Body of pancreas (tissue), 4 donors: ENCODE measurements around the gene RBM33. TPM values are rescaled to one million over a fixed set of nuclear protein-coding genes. Genes with fewer than 3 reads are reported as not detected.
"Not testable (repeated sequence)": the region's sequence is repeated elsewhere in the genome, so short reads cannot be mapped to it uniquely, and the experiment has no call there.

ENCODE experiments used
- ATAC-seq: fragments of 150-250 bp; one replicate; pipeline ENCODE4 v1.9.1; 2016
- DNase-seq, 4 donors: peaks; one replicate each; pipeline ENCODE4 v3.0.0-alpha.2; 2019
- H3K27ac ChIP-seq, 4 donors: fragments of 200-600 bp; sonication (generic); 1 replicate in 3 of 4; 2 replicates in 1 of 4; pipeline versions ENCODE4 v1.5.1 to v1.6.1; 2016 to 2019; ENCODE audit warnings: mild to moderate bottlenecking in 1 of 4, mixed read lengths in 1 of 4, moderate library complexity in 1 of 4
- H3K27me3 ChIP-seq, 2 donors: fragments of 200-600 bp; sonication (generic); one replicate each; pipeline ENCODE4 v1.6.0; 2016; ENCODE audit warnings: mild to moderate bottlenecking in 1 of 2
- H3K36me3 ChIP-seq, 2 donors: fragments of 200-600 bp; sonication (generic); replicated peaks in 1 of 2; 2 replicates each; pipeline ENCODE4 v1.5.1; 2016; ENCODE audit warnings: low read depth in 2 of 2; ENCODE audit not compliant: insufficient read depth in 1 of 2
- H3K4me1 ChIP-seq: fragments of 200-600 bp; sonication (generic); one replicate; pipeline ENCODE4 v1.6.0; 2016
- H3K4me3 ChIP-seq, 2 donors: fragments of 200-600 bp; sonication (generic); 1 replicate in 1 of 2; 2 replicates in 1 of 2; pipeline ENCODE4 v1.5.1; 2016 to 2019
- H3K9me3 ChIP-seq, 3 donors: fragments of 200-600 bp; sonication (generic); 1 replicate in 2 of 3; 2 replicates in 1 of 3; pipeline ENCODE4 v1.5.1; 2016
- CTCF ChIP-seq, 7 experiments: fragments of 450-650 bp in 4 of 7; fragments of 200-600 bp in 3 of 7; sonication (generic) in 3 of 7; IDR thresholded peaks; one replicate each; pipeline ENCODE4 v1.5.1; 2016 to 2019; ENCODE audit warnings: antibody characterized with exemption in 7 of 7
- POLR2A ChIP-seq, 3 donors: fragments of 450-650 bp; IDR thresholded peaks; one replicate each; pipeline ENCODE4 v1.6.1; 2016; ENCODE audit warnings: antibody characterized with exemption in 3 of 3, mild to moderate bottlenecking in 2 of 3
- WGBS, 2 donors: methylation state at CpG; one replicate each; pipeline ENCODE4 v1.1.5; 2017; 5-methylcytosine and 5-hydroxymethylcytosine counted together
- intact Hi-C: fragments of 100-400 bp; cut with DNase I; formaldehyde crosslinking; loops from one replicate; pipeline ENCODE4 v1.15.1; 2023
- total RNA-seq, 2 donors: library from RNA; depleted of rRNA; stranded (reverse); fragments of >200 nt; gene quantifications; one replicate each; pipeline ENCODE4 v1.1.0, GENCODE V29; 2016

RBM33 gene
- total RNA-seq, 2 donors from 2014 or later = 30.6 to 78.4 TPM

GRCh38 chr7:155604504-155604997 lies 39.9 kb upstream of the RBM33 start:
- no peak for ATAC-seq
- 76 to 80% methylated on average over 8 of the region's 8 CpGs for WGBS, 2 donors
- TF ChIP-seq CTCF (IDR thresholded peaks at IDR 0.05) = no peak
- TF ChIP-seq POLR2A (IDR thresholded peaks at IDR 0.05) = no peak
- Histone ChIP-seq H3K4me1 (no peaks in the 10 kb centered on the region), H3K4me3 (no peak overlapping the region), H3K9me3 (no peaks in the 10 kb centered on the region), H3K27ac (no peak overlapping the region), H3K36me3 (no peaks in the 10 kb centered on the region), H3K27me3 (no peaks in the 10 kb centered on the region)
- no peak for DNase-seq
- intact Hi-C loops = loop anchor here (5.0 kb wide), 1 partner anchor 133 kb away; no protein-coding TSS in a partner anchor

- 77 to 80% methylated on average over 12 of the region's 12 CpGs for WGBS, 2 donors
- H3K4me1 ChIP-seq = no peaks in the 10 kb centered on the region
- DNase-seq (no peak), ATAC-seq (no peak)
- H3K9me3 ChIP-seq = no peaks in the 10 kb centered on the region
- no peak overlapping the region for H3K27ac ChIP-seq
- H3K36me3 ChIP-seq = no peaks in the 10 kb centered on the region
- no peak overlapping the region for H3K4me3 ChIP-seq
- intact Hi-C loops = no loop called here
- TF ChIP-seq CTCF (IDR thresholded peaks at IDR 0.05) (no peak), POLR2A (IDR thresholded peaks at IDR 0.05) (no peak)
- H3K27me3 ChIP-seq = no peaks in the 10 kb centered on the region
Measured at GRCh38 chr7:155609185-155609584, 35.3 kb upstream of the RBM33 start.

GRCh38 chr7:155610633-155611193 lies 33.7 kb upstream of the RBM33 start:
- WGBS, 2 donors = 45 to 55% methylated on average over 11 of the region's 11 CpGs
- Histone ChIP-seq H3K4me1 (no peaks in the 10 kb centered on the region), H3K27ac (no peak overlapping the region), H3K36me3 (no peaks in the 10 kb centered on the region), H3K9me3 (no peaks in the 10 kb centered on the region), H3K4me3 (no peak overlapping the region), H3K27me3 (no peaks in the 10 kb centered on the region)
- DNase-seq (no peak), ATAC-seq (no peak)
- intact Hi-C loops = no loop called here
- TF ChIP-seq POLR2A (IDR thresholded peaks at IDR 0.05) (no peak), CTCF (IDR thresholded peaks at IDR 0.05) (no peak)

GRCh38 chr7:155611808-155612447 lies 32.5 kb upstream of the RBM33 start:
- Histone ChIP-seq H3K4me3 (no peak overlapping the region), H3K27me3 (no peaks in the 10 kb centered on the region), H3K4me1 (no peaks in the 10 kb centered on the region), H3K36me3 (no peaks in the 10 kb centered on the region), H3K27ac (no peak overlapping the region), H3K9me3 (no peaks in the 10 kb centered on the region)
- ATAC-seq = no peak
- TF ChIP-seq POLR2A (IDR thresholded peaks at IDR 0.05) = no peak
- no peak for DNase-seq
- intact Hi-C loops = no loop called here
- 80 to 82% methylated on average over 9 of the region's 9 CpGs for WGBS, 2 donors

- H3K27ac ChIP-seq = no peak overlapping the region
- H3K9me3 ChIP-seq = no peaks in the 10 kb centered on the region
- no peaks in the 10 kb centered on the region for H3K36me3 ChIP-seq
- no peak for TF ChIP-seq CTCF (IDR thresholded peaks at IDR 0.05)
- no peak for TF ChIP-seq POLR2A (IDR thresholded peaks at IDR 0.05)
- DNase-seq (no peak), ATAC-seq (no peak)
- intact Hi-C loops = no loop called here
- WGBS, 2 donors = 72 to 77% methylated on average over 10 of the region's 10 CpGs
- H3K4me3 ChIP-seq = no peak overlapping the region
- peaks cover under 1% of the 10 kb centered on the region for H3K4me1 ChIP-seq
- H3K27me3 ChIP-seq = no peaks in the 10 kb centered on the region
Measured at GRCh38 chr7:155612658-155613057, 31.8 kb upstream of the RBM33 start.

- H3K27me3 ChIP-seq, intact Hi-C loops, ATAC-seq, DNase-seq, H3K36me3 ChIP-seq, H3K4me3 ChIP-seq, H3K27ac ChIP-seq, H3K9me3 ChIP-seq: not testable (repeated sequence)
- WGBS, 2 donors = 80 to 95% methylated on average over 6 of the region's 6 CpGs
- H3K4me1 ChIP-seq = peaks cover 24% of the 10 kb centered on the region
Measured at GRCh38 chr7:155615085-155615484, 29.4 kb upstream of the RBM33 start.
